ENCODE results near the gene NOS1.

NOS1 gene

GRCh38 chr12:117318591-117318990, 42.8 kb downstream of the NOS1 start:
- no peak for TF ChIP-seq ZFX (IDR thresholded peaks at IDR 0.05; ENCODE audit: borderline replicate concordance)
- H3K27ac ChIP-seq, result no peak overlapping the region

GRCh38 chr12:117316336-117316735, 45.1 kb downstream of the NOS1 start:
- TF ChIP-seq CTCF (IDR thresholded peaks at IDR 0.05) (no peak), ZFX (IDR thresholded peaks at IDR 0.05; ENCODE audit: borderline replicate concordance) (no peak)

GRCh38 chr12:117313926-117314325, 47.5 kb downstream of the NOS1 start:
- TF ChIP-seq ZFX (IDR thresholded peaks at IDR 0.05; ENCODE audit: borderline replicate concordance), result no peak
- no peak for TF ChIP-seq CTCF (IDR thresholded peaks at IDR 0.05)
- no peak overlapping the region for H3K27ac ChIP-seq

More at GRCh38 chr12:117316336-117316735, 45.1 kb downstream of the NOS1 start:
- H3K27ac ChIP-seq, result no peak overlapping the region

GRCh38 chr12:117312770-117313169, 48.7 kb downstream of the NOS1 start:
- no peak overlapping the region for H3K27ac ChIP-seq
- TF ChIP-seq CTCF (IDR thresholded peaks at IDR 0.05) (no peak), ZFX (IDR thresholded peaks at IDR 0.05; ENCODE audit: borderline replicate concordance) (no peak)

GRCh38 chr12:117309276-117309925, 52.0 kb downstream of the NOS1 start:
- no peak for TF ChIP-seq ZFX (IDR thresholded peaks at IDR 0.05; ENCODE audit: borderline replicate concordance)
- TF ChIP-seq CTCF (IDR thresholded peaks at IDR 0.05), result no peak
- H3K27ac ChIP-seq, result no peak overlapping the region

GRCh38 chr12:117300174-117300573, 61.3 kb downstream of the NOS1 start:
- TF ChIP-seq CTCF (IDR thresholded peaks at IDR 0.05), result no peak
- no peak overlapping the region for H3K27ac ChIP-seq

- no peak for TF ChIP-seq CTCF (IDR thresholded peaks at IDR 0.05)
- TF ChIP-seq ZFX (IDR thresholded peaks at IDR 0.05; ENCODE audit: borderline replicate concordance), result no peak
- H3K27ac ChIP-seq, result no peak overlapping the region
Observed at GRCh38 chr12:117298648-117299225, 62.7 kb downstream of the NOS1 start.

Measured in 22Rv1 (cell line).